Measurements from ENCODE around the gene PRRG4. TPM values are rescaled to one million over a fixed set of nuclear protein-coding genes. Genes with fewer than 3 reads are reported as not detected.

The PRRG4 gene
- total and polyA plus RNA-seq, 2 experiments from 2014 or later = 1.6 to 1.9 TPM

DNA sequence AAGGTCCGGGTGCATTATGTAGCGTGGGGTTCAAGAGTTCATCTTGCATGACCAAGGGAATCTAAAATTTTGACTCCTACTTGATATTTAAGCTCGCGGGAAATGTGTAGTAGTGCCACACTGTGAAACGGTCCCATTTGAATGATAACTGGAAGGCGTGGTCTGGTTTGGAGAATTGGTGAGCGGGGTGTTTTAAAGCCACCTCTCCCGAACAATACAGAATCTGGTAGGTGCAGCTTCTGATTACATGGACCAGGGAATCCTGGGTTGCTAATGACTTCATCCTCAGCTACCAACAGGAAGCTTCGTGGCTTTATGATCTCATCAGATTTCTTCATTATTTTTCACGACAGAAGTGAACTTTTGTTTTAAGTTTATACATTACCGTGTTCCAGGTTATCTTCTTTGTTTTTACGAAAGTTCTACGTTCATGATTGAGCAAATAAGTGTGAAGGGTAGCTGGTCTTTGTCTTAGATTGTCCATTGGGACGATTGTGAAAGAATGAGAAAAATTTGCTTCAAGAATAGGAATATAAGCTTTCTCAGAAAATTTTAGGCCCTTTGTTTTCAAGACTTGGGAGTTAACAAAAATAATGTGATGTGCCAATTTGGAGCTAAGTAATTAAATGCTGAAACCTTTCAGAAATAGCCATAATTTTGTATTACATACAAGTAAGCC lies 64.6 kb downstream of the PRRG4 start:
- TF ChIP-seq CREB1 (CRISPR knock-in tag; IDR thresholded peaks at IDR 0.05; ENCODE audit: low read depth) = peak; percentile 37; the same call in 1 of the 2 replicates
- no peak for TF ChIP-seq EZH2phosphoT487 (IDR thresholded peaks at IDR 0.05; ENCODE audit: unreplicated experiment)
- TF ChIP-seq POLR2AphosphoS5 (IDR thresholded peaks at IDR 0.05; ENCODE audit: low read depth) = peak; percentile 74; the same call in 1 of the 2 replicates
- peaks cover 14% of the 10 kb centered on the region for H3K9me3 Mint-ChIP-seq
- Histone ChIP-seq H3F3A (replicated peaks; ENCODE audit: low read depth) (0 out of 2 replicates have a peak, but pooled peaks cover 11% of the 10 kb centered on the region), H3K9me2 (ENCODE audit: insufficient read depth) (no peaks in the 10 kb centered on the region), H3K4me1 (ENCODE audit: insufficient read depth) (peaks cover 50% of the 10 kb centered on the region), H3K4me2 (peak overlapping the region; percentile 76), H2AFZ (no peak overlapping the region), H4K20me1 (replicated peaks; ENCODE audit: insufficient read depth) (peaks cover 38% of the 10 kb centered on the region), H3K27me3 (ENCODE audit: insufficient read depth) (no peaks in the 10 kb centered on the region), H3K27ac (ENCODE audit: low read depth) (peak overlapping the region; percentile 79), H3K36me3 (ENCODE audit: insufficient read depth) (peaks cover 4% of the 10 kb centered on the region; the same call in 1 of the 2 replicates), H3K4me3 (peak overlapping the region; percentile 56), H3K79me2 (replicated peaks; ENCODE audit: insufficient read depth) (peaks cover 62% of the 10 kb centered on the region)
- peak overlapping the region; percentile 95 for H3K27ac Mint-ChIP-seq
- DNase-seq (ENCODE audit: low spot score) = peak; percentile 76
- peak overlapping the region; percentile 94 for H3K4me3 Mint-ChIP-seq
- H3K36me3 Mint-ChIP-seq (ENCODE audit: low read depth) = peaks cover 48% of the 10 kb centered on the region
- ATAC-seq = peak; percentile 40
- peaks cover 43% of the 10 kb centered on the region for H3K4me1 Mint-ChIP-seq
- peaks cover 8% of the 10 kb centered on the region for H3K27me3 Mint-ChIP-seq (ENCODE audit: insufficient read depth, low read depth, poor library complexity)

DNA sequence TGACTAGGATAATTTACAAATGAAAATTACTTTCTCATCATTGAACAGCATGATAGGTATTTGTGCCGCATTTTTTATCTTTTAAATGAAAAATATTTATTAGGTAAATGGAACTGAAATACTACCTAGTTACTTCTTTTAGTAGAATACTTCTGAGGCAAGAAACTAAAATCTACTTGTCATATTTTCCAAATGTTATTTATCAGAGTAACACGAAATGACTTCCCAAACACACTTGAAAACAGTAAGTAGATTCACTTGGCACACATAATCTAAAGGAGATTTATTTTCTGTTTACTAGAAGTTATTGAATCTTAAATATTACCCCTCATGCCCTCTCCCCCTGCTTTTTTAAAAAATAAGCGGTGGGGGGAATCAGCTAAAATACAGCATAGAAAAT lies 65.2 kb downstream of the PRRG4 start:
- H3K4me3 Mint-ChIP-seq = peak overlapping the region; percentile 94
- TF ChIP-seq, protein P1, sequence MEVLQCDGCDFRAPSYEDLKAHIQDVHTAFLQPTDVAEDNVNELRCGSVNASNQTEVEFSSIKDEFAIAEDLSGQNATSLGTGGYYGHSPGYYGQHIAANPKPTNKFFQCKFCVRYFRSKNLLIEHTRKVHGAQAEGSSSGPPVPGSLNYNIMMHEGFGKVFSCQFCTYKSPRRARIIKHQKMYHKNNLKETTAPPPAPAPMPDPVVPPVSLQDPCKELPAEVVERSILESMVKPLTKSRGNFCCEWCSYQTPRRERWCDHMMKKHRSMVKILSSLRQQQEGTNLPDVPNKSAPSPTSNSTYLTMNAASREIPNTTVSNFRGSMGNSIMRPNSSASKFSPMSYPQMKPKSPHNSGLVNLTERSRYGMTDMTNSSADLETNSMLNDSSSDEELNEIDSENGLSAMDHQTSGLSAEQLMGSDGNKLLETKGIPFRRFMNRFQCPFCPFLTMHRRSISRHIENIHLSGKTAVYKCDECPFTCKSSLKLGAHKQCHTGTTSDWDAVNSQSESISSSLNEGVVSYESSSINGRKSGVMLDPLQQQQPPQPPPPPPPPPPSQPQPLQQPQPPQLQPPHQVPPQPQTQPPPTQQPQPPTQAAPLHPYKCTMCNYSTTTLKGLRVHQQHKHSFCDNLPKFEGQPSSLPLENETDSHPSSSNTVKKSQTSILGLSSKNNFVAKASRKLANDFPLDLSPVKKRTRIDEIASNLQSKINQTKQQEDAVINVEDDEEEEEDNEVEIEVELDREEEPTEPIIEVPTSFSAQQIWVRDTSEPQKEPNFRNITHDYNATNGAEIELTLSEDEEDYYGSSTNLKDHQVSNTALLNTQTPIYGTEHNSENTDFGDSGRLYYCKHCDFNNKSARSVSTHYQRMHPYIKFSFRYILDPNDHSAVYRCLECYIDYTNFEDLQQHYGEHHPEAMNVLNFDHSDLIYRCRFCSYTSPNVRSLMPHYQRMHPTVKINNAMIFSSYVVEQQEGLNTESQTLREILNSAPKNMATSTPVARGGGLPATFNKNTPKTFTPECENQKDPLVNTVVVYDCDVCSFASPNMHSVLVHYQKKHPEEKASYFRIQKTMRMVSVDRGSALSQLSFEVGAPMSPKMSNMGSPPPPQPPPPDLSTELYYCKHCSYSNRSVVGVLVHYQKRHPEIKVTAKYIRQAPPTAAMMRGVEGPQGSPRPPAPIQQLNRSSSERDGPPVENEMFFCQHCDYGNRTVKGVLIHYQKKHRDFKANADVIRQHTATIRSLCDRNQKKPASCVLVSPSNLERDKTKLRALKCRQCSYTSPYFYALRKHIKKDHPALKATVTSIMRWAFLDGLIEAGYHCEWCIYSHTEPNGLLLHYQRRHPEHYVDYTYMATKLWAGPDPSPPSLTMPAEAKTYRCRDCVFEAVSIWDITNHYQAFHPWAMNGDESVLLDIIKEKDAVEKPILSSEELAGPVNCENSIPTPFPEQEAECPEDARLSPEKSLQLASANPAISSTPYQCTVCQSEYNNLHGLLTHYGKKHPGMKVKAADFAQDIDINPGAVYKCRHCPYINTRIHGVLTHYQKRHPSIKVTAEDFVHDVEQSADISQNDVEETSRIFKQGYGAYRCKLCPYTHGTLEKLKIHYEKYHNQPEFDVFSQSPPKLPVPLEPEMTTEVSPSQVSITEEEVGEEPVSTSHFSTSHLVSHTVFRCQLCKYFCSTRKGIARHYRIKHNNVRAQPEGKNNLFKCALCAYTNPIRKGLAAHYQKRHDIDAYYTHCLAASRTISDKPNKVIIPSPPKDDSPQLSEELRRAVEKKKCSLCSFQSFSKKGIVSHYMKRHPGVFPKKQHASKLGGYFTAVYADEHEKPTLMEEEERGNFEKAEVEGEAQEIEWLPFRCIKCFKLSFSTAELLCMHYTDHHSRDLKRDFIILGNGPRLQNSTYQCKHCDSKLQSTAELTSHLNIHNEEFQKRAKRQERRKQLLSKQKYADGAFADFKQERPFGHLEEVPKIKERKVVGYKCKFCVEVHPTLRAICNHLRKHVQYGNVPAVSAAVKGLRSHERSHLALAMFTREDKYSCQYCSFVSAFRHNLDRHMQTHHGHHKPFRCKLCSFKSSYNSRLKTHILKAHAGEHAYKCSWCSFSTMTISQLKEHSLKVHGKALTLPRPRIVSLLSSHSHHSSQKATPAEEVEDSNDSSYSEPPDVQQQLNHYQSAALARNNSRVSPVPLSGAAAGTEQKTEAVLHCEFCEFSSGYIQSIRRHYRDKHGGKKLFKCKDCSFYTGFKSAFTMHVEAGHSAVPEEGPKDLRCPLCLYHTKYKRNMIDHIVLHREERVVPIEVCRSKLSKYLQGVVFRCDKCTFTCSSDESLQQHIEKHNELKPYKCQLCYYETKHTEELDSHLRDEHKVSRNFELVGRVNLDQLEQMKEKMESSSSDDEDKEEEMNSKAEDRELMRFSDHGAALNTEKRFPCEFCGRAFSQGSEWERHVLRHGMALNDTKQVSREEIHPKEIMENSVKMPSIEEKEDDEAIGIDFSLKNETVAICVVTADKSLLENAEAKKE (CRISPR knock-in tag; IDR thresholded peaks at IDR 0.05) = no peak
- TF ChIP-seq EZH2 (IDR thresholded peaks at IDR 0.05; ENCODE audit: low read depth, unreplicated experiment) = no peak
- TF ChIP-seq ZNF331 (CRISPR knock-in tag; IDR thresholded peaks at IDR 0.05; ENCODE audit: low read depth) = no peak
- TF ChIP-seq JUNB (IDR thresholded peaks at IDR 0.05; ENCODE audit: unreplicated experiment) = no peak
- TF ChIP-seq, protein P2, sequence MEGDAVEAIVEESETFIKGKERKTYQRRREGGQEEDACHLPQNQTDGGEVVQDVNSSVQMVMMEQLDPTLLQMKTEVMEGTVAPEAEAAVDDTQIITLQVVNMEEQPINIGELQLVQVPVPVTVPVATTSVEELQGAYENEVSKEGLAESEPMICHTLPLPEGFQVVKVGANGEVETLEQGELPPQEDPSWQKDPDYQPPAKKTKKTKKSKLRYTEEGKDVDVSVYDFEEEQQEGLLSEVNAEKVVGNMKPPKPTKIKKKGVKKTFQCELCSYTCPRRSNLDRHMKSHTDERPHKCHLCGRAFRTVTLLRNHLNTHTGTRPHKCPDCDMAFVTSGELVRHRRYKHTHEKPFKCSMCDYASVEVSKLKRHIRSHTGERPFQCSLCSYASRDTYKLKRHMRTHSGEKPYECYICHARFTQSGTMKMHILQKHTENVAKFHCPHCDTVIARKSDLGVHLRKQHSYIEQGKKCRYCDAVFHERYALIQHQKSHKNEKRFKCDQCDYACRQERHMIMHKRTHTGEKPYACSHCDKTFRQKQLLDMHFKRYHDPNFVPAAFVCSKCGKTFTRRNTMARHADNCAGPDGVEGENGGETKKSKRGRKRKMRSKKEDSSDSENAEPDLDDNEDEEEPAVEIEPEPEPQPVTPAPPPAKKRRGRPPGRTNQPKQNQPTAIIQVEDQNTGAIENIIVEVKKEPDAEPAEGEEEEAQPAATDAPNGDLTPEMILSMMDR (conservative IDR thresholded peaks at IDR 0.05; ENCODE audit: low read depth in 2 of 2) = no peak
- ATAC-seq (no peak), DNase-seq (ENCODE audit: low spot score) (no peak)
- Histone ChIP-seq H3K4me3 (peak overlapping the region; percentile 56), H3K27ac (ENCODE audit: low read depth) (peak overlapping the region; percentile 79), H3K36me3 (ENCODE audit: insufficient read depth) (peaks cover 4% of the 10 kb centered on the region; the same call in 1 of the 2 replicates), H3K9me2 (ENCODE audit: insufficient read depth) (no peaks in the 10 kb centered on the region), H3K79me2 (replicated peaks; ENCODE audit: insufficient read depth) (peaks cover 67% of the 10 kb centered on the region), H2AFZ (no peak overlapping the region), H3K27me3 (ENCODE audit: insufficient read depth) (no peaks in the 10 kb centered on the region), H4K20me1 (replicated peaks; ENCODE audit: insufficient read depth) (peaks cover 44% of the 10 kb centered on the region), H3F3A (replicated peaks; ENCODE audit: low read depth) (0 out of 2 replicates have a peak, but pooled peaks cover 9% of the 10 kb centered on the region), H3K4me2 (peak overlapping the region; percentile 76), H3K4me1 (ENCODE audit: insufficient read depth) (peaks cover 53% of the 10 kb centered on the region)
- peaks cover 9% of the 10 kb centered on the region for H3K27me3 Mint-ChIP-seq (ENCODE audit: insufficient read depth, low read depth, poor library complexity)
- H3K27ac Mint-ChIP-seq = peak overlapping the region; percentile 61; the same call in 1 of the 2 replicates
- peaks cover 45% of the 10 kb centered on the region for H3K4me1 Mint-ChIP-seq
- peaks cover 8% of the 10 kb centered on the region for H3K9me3 Mint-ChIP-seq
- peaks cover 48% of the 10 kb centered on the region for H3K36me3 Mint-ChIP-seq (ENCODE audit: low read depth)
